Measurements from ENCODE around the gene SPTBN2. TPM values are rescaled to one million over a fixed set of nuclear protein-coding genes. Genes with fewer than 3 reads are reported as not detected.

SPTBN2 gene
- total RNA-seq, 1 experiment from 2014 or later: 18.5 TPM

GRCh38 chr11:66725114-66725513, 3.9 kb downstream of the SPTBN2 start:
- H3K4me3 ChIP-seq (replicated peaks in 1 of 2; ENCODE audit: low read depth in 1 of 2, low read length in 2 of 2): no peak overlapping the region
- BruUV-seq (replicated peaks): no TSS peak
- no peak overlapping the region for H2AFZ ChIP-seq (ENCODE audit: low read depth, low read length, poor library complexity, severe bottlenecking)
- H3K9me3 ChIP-seq (ENCODE audit: control insufficient read depth in 1 of 2, insufficient read depth in 1 of 2, low read depth in 1 of 2, low read length in 2 of 2): no peaks in the 10 kb centered on the region
- RAD21 ChIA-PET (ENCODE audit: low non-redundant PET in 1 of 2, low total read pairs in 2 of 2, uncharacterized antibody in 2 of 2, unreplicated experiment in 2 of 2): no interaction called here
- DNase-seq (ENCODE audit: low read depth, low spot score) (no peak), ATAC-seq (no peak)
- no peaks in the 10 kb centered on the region for H3K9me2 ChIP-seq (ENCODE audit: insufficient read depth)
- peaks cover 15 to 43% of the 10 kb centered on the region in 2 experiments for H3K4me1 ChIP-seq (ENCODE audit: control insufficient read depth in 1 of 2, insufficient read depth in 2 of 2, low read length in 2 of 2)
- H3K27me3 ChIP-seq (ENCODE audit: insufficient read depth, low read length): no peaks in the 10 kb centered on the region
- peaks cover 8% of the 10 kb centered on the region; the same call in 1 of the 2 replicates for H3K79me2 ChIP-seq (ENCODE audit: insufficient read depth, low read length)
- no peaks in the 10 kb centered on the region for H4K20me1 ChIP-seq (ENCODE audit: insufficient read depth)
- no peak overlapping the region for H3K27ac ChIP-seq (ENCODE audit: low read depth, low read length)
- POLR2A ChIA-PET: no interaction called here
- no peak overlapping the region for H3K4me2 ChIP-seq (ENCODE audit: low read length)
- no peak overlapping the region for H3K9ac ChIP-seq (ENCODE audit: low read length)
- TF ChIP-seq ZFX (IDR thresholded peaks at IDR 0.05) (no peak), SRF (IDR thresholded peaks at IDR 0.05; ENCODE audit: low read depth) (no peak), CTCF (IDR thresholded peaks at IDR 0.05 in 2 of 3, conservative IDR thresholded peaks at IDR 0.05 in 1 of 3; ENCODE audit: borderline replicate concordance in 1 of 3, insufficient read depth in 1 of 3, low read depth in 2 of 3, low read length in 2 of 3) (no peak), ELF1 (IDR thresholded peaks at IDR 0.05; ENCODE audit: borderline replicate concordance, low read depth) (no peak), POLR2A (IDR thresholded peaks at IDR 0.05; ENCODE audit: borderline replicate concordance, extremely low read depth, insufficient read depth, insufficient read length) (no peak), SIN3A (IDR thresholded peaks at IDR 0.05; ENCODE audit: low read depth) (no peak), RAD21 (IDR thresholded peaks at IDR 0.05; ENCODE audit: low read depth) (no peak), TCF7L2 (IDR thresholded peaks at IDR 0.05; ENCODE audit: borderline replicate concordance, extremely low read depth, insufficient read depth, insufficient read length) (no peak), CBX3 (IDR thresholded peaks at IDR 0.05; ENCODE audit: low read depth) (no peak), EZH2 (IDR thresholded peaks at IDR 0.05) (no peak), CEBPB (IDR thresholded peaks at IDR 0.05; ENCODE audit: low read depth) (no peak), YY1 (IDR thresholded peaks at IDR 0.05; ENCODE audit: extremely low read depth, insufficient replicate concordance, low read depth, low read length) (no peak), ZNF274 (IDR thresholded peaks at IDR 0.05; ENCODE audit: low read depth, low read length) (no peak), SP1 (IDR thresholded peaks at IDR 0.05; ENCODE audit: low read depth) (no peak), JUND (IDR thresholded peaks at IDR 0.05) (no peak)
- TF ChIP-seq, protein P1, sequence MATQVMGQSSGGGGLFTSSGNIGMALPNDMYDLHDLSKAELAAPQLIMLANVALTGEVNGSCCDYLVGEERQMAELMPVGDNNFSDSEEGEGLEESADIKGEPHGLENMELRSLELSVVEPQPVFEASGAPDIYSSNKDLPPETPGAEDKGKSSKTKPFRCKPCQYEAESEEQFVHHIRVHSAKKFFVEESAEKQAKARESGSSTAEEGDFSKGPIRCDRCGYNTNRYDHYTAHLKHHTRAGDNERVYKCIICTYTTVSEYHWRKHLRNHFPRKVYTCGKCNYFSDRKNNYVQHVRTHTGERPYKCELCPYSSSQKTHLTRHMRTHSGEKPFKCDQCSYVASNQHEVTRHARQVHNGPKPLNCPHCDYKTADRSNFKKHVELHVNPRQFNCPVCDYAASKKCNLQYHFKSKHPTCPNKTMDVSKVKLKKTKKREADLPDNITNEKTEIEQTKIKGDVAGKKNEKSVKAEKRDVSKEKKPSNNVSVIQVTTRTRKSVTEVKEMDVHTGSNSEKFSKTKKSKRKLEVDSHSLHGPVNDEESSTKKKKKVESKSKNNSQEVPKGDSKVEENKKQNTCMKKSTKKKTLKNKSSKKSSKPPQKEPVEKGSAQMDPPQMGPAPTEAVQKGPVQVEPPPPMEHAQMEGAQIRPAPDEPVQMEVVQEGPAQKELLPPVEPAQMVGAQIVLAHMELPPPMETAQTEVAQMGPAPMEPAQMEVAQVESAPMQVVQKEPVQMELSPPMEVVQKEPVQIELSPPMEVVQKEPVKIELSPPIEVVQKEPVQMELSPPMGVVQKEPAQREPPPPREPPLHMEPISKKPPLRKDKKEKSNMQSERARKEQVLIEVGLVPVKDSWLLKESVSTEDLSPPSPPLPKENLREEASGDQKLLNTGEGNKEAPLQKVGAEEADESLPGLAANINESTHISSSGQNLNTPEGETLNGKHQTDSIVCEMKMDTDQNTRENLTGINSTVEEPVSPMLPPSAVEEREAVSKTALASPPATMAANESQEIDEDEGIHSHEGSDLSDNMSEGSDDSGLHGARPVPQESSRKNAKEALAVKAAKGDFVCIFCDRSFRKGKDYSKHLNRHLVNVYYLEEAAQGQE (IDR thresholded peaks at IDR 0.05; ENCODE audit: low read depth): no peak
- TF ChIP-seq, protein P2, sequence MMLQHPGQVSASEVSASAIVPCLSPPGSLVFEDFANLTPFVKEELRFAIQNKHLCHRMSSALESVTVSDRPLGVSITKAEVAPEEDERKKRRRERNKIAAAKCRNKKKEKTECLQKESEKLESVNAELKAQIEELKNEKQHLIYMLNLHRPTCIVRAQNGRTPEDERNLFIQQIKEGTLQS (IDR thresholded peaks at IDR 0.05): no peak
- TF ChIP-seq, protein P3, sequence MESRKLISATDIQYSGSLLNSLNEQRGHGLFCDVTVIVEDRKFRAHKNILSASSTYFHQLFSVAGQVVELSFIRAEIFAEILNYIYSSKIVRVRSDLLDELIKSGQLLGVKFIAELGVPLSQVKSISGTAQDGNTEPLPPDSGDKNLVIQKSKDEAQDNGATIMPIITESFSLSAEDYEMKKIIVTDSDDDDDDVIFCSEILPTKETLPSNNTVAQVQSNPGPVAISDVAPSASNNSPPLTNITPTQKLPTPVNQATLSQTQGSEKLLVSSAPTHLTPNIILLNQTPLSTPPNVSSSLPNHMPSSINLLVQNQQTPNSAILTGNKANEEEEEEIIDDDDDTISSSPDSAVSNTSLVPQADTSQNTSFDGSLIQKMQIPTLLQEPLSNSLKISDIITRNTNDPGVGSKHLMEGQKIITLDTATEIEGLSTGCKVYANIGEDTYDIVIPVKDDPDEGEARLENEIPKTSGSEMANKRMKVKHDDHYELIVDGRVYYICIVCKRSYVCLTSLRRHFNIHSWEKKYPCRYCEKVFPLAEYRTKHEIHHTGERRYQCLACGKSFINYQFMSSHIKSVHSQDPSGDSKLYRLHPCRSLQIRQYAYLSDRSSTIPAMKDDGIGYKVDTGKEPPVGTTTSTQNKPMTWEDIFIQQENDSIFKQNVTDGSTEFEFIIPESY (IDR thresholded peaks at IDR 0.05; ENCODE audit: extremely low read depth, insufficient replicate concordance, low read length): no peak
- TF ChIP-seq, protein P4, sequence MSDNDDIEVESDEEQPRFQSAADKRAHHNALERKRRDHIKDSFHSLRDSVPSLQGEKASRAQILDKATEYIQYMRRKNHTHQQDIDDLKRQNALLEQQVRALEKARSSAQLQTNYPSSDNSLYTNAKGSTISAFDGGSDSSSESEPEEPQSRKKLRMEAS (IDR thresholded peaks at IDR 0.05): no peak
- CTCF ChIA-PET: no interaction called here
- H3K36me3 ChIP-seq (ENCODE audit: control insufficient read depth in 1 of 2, insufficient read depth in 2 of 2, low read length in 2 of 2): no peaks in the 10 kb centered on the region
- intact Hi-C loops (cut with micrococcal nuclease): no loop called here

Measured in HCT116 (cell line).